NCI-H82 (cell line): Measurements from ENCODE around the gene C18orf54.
A peak's percentile ranks its signal among the peaks of the same experiment; 100 is the strongest.
"Not testable (repeated sequence)": the region's sequence is repeated elsewhere in the genome, so short reads cannot be mapped to it uniquely, and the experiment has no call there.

Experiments
- DNase-seq: peaks from one replicate; lab custom pipeline; 2025; lab: John Stamatoyannopoulos, UW

Gene C18orf54

DNA sequence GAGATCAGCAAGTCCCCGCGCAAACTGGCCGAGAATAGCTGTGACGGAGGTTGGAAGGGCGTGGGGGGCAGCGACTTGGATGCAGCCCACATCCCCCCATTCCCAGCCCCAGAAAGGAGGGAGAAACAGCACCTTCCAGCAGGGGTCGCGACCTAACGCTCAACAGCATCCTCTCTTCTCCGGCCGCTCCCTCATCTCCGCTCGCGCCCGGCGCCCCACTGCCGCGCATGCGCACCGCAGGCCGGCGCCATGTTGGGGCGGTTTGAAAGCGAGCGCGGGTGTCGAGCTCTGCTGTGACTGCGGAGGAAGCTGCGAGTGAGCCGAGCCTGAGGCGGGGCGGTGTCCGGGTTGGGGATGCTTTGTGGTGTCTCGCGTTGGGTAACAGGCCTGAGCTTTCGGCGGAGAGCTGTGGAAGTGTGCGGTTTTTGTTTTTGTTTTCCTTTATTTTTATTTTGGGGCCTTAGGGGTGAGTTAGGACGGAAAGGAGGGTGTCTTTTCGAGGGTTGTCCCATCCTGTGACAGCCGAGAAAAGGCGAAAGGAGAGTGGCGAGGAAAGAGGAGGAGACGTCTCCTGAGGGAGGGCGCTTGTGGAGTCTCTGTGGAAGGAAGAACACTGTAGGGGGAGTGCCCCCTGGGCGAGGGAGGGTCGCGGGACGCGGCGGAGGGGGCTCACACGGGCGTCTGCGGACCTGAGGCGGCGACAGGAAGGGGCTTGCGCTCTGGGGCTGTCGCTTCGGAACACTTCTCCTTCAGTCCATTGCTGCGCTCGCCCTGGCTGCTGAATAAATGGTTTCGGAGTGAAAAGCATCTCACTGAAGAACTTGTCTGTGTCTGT lies at the start of gene C18orf54, which contains the start of gene STARD6:
Gene C18orf54, plus strand, starts transcription at position 247 of the 835 bp plus-strand sequence. CDS start 2,667 bp downstream, outside the sequence.
Gene STARD6, minus strand, starts transcription at position 199 of the 835 bp plus-strand sequence. CDS start 3,285 bp downstream, outside the sequence.
- peak; percentile 92 for DNase-seq

- not testable (repeated sequence) for DNase-seq
Measured at GRCh38 chr18:54309564-54309963, 48.1 kb upstream of the C18orf54 start.

DNA sequence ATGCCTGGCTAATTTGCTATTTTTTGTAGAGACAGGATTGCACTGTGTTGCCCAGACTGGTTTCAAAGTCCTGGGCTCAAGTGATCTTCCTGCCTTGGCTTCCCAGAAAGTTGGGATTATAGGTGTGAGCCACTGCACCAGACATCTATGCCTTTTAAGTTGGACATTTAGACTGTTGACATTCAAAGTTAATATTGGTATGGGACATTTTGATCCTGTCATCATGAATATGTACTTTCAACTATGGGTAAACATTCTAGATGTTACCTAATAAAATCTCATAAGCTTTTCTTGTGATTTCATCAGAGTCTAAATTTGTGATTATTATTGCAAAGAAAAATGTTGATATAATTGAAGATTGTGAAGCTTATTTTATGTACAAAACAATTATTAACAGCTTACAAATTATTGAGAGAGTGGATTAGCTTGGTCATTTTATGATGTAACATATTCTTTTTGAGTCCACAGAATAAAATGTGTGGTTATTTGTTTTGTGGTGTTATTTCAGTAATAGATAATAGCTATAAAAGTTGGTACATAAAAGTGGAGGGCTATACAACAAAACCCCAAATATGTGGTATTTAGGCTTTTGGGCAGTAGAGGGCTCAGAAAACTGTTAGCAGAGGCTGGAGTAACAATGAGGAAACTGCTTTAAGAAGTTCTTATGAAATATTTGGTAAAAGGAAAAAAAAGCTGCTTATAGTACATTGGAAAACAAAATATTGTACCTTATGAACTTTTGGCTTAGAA lies 41.5 kb upstream of the C18orf54 start:
- no peak for DNase-seq

GRCh38 chr18:54323561-54323960 lies 34.1 kb upstream of the C18orf54 start:
- DNase-seq, result no peak

GRCh38 chr18:54323970-54324369 lies 33.7 kb upstream of the C18orf54 start:
- DNase-seq, result no peak

- no peak for DNase-seq
Measured at GRCh38 chr18:54327818-54328217, 29.9 kb upstream of the C18orf54 start.

GRCh38 chr18:54329787-54330186 lies 27.9 kb upstream of the C18orf54 start:
- no peak for DNase-seq

DNA sequence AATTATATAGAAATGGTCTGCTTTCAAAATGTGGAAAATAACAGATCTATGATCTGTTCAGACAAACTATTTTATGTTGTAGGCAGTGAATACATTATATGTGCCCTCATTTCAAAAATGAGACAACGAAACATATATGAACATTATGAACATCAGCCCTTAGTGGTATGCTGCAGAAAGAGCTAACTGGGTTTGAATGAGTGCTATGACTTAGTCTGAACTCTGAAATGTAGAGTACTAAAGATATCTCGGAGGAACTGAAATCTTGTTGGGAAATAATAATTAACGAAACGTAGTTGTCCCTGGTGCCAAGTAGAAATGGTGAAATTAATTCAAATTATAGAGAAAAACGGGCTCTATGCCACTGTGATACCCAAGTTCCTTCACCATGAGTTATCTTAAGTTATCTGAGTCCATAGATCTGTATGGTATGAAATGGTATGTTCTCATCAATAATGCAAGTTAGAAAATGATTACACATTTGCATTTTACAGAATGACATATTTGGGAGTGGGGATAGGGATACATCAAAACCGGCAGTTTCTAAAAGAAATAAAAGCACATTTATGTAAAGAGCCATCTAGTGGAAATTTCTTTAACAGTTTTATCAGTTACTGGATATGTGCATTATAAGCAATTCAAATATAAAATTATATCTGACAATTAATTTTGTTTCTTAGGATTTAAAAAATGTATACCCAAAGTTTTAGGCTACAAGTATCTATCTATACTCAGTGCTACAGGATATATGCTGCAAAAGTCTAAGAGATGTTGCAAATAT lies 26.7 kb upstream of the C18orf54 start:
- DNase-seq, result no peak

DNA sequence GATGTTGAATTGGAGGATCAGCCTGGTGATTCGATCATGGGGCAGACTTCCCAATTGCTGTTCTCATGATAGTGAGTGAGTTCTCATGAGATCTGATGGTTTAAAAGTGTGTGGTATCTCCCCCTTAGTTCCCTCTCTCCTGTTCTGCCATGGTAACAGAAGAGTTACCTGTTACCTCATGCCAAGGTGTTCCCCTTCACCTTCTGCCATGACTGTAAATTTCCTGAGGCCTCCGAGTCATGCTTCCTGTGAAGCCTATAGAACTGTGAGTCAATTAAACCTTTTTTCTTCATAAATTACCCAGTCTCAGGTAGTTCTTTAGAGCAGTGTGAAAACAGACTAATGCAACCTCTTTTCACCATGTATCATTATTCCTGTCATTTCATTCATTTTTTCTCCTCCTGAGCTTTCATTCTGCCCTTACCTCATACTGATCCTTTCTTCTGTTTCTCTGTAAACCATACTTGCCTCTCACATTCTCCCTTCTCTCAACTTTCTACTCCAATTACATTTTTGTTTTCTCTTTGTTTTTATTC lies 22.0 kb upstream of the C18orf54 start:
- DNase-seq, result no peak

DNA sequence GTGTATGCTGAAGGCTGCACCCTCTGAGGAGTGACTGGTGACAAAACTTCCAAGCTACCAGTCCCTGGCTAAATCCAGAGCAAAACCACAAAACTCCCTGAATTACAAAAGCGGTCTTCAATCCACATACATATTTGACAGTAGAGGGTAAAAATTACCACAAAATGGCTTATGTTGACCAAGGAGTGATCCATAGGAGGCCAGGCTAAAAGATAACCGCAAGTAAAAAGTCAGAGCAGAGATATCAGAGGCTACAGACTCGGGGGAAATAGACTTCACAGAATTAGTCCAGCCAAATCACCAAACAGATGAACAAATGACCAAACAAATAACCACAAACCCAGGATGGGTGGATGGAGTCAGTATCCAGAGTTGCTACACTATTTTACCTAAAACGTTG lies 19.5 kb upstream of the C18orf54 start:
- DNase-seq, result no peak

DNA sequence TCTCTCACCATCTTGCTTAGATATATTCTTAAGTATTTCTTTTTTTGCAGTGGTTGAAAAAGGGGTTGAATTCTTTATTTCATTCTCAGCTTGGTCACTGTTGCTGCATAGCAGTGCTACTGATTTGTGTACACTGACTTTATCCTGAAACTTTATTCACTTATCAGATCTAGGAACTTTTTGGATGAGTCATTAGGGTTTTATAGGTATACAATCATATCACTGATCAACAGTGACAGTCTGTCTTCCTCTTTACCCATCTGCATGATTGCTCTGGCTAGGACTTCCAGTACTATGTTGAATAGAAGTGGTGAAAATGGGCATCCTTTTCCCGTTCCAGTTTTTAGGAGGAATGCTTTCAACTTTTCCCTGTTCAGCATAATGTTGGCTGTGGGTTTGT lies 6.5 kb upstream of the C18orf54 start:
- no peak for DNase-seq

GRCh38 chr18:54357082-54357659 lies 535 bp upstream of the C18orf54 start:
- peak; percentile 80 for DNase-seq

DNA sequence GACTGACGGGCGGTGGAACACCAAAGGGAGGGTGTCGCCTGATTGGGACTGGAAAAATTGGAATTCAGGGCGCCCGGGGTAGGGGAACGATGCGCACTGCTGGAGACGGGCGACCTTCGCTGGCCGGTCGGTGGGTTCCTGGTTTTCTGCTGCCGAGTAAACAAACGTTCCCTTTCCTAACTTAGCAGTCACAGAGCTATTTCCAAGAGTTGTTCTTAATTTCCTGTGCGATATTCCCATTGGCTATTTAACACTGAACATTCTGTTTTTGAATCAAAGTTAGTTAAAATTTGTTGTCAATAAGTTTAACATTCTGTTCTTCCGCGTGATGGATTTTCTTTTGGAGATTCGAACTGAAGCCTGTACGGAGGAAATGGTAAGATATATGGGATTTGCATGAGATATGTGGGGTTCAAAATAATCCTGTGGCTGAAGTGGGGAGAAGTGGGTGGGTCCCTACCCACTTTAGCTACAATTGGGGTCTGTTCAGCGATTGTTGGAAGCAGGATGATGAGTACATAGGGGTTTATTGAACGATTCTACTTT lies 862 bp downstream of the C18orf54 start:
- DNase-seq, result no peak

DNA sequence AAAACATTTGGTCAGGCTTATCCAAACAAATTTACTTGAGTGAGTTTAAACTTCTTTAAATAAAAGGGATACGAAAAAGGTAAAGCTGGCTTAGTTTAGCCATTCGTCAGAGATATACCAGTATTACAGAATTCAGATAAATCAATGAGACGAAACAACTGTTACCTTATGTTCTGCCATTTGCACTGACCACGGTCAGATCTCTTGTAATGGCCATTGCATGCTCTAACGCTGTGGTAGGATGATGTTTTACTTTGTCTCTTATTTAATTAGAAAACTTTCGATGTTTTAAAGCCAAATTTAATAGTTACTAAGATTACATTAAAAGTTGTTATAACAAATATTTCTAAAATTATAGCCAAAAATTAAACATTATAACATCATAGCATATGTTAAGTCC lies 1.5 kb downstream of the C18orf54 start:
- no peak for DNase-seq

DNA sequence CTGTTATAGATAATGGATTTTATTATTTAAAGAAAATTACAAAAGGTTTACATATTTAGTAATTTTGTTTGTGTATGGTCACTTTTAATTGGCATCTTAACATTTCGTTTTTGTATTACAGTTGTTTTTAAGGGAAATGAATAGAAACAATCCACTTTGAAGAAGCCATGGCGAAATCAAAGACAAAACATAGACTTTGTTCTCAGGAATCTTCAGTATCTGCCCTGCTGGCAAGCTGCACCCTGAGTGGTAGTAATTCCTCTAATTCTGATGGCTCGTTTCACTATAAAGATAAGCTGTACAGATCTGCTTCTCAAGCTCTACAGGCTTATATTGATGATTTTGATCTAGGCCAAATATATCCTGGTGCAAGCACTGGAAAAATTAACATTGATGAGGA lies 2.7 kb downstream of the C18orf54 start:
- peak; percentile 1 for DNase-seq

DNA sequence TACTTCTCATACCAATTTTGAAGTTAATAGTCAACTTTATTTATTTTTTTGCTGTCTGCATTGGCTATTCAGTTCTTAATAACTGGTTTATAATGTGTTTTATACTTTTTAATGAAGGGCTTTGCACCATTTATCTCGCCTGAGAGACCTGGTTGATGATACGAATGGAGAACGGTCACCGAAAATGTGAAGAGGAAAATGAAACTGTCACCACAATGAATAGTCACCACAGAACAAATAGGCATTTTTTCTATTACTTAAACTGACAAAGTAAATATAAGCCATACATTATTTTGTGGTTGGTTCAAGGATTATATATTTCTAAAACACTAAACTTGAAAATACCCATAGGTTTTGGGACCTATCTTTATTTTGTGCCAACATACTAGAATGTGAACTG lies 20.4 kb downstream of the C18orf54 start:
- no peak for DNase-seq

DNA sequence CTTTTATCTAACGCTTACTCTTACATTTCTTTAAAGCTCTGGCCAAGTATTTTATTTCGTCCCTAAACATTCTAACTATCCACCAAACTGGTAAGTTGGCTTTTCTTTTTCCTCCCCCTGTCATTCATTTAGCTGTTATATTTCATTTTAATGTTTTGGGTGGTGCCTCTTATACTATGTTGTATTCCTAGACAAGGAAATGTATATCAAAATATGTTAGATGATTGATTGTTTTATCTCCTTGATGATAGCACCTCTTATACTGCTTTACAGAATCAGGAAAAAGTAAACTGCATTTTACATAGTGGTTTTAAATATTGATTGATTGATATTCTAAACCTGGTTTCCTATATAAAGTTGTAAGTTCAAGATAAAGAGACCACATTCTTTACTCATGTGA lies 23.9 kb downstream of the C18orf54 start:
- no peak for DNase-seq

GRCh38 chr18:54382076-54382475 lies 24.4 kb downstream of the C18orf54 start:
- DNase-seq, result no peak

- no peak for DNase-seq
Measured at GRCh38 chr18:54382733-54383252, 25.1 kb downstream of the C18orf54 start.

DNA sequence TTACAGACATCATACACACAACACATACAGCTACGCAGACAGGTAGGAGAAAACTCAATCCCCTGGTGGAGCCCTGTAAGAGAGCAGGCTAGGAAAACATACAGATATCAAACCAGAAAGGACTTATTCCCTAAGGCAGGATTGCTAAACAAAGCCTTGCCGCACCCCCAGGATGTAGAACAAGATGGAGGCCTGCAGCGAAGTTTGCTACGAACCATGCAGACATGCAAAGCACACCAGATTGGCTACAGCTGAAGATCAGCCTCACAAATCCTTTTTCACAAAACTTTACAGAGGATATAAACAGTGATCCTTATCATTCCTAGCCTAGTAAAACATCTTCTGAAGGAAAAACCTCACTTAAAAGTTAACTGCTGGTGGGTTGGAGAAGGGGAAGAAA lies 28.3 kb downstream of the C18orf54 start:
- DNase-seq, result peak; percentile 3
